CD4-positive, alpha-beta T cell (primary cell): ENCODE measurements around the gene CYP11A1. TPM values are rescaled to one million over a fixed set of nuclear protein-coding genes. Genes with fewer than 3 reads are reported as not detected.

Experiments used
- ATAC-seq: fragments of 200-7000 bp; cut with Tn5 transposase; one replicate; pipeline ENCODE4 v1.10.0; 2022; ENCODE audit warnings: mild to moderate bottlenecking; ENCODE audit not compliant: poor library complexity
- CTCF ChIA-PET: fragments of 350-600 bp; sonication (Branson Sonifier 250); formaldehyde crosslinking; loops from one replicate; lab custom pipeline; 2021; ENCODE audit warnings: antibody characterized with exemption, inconsistent platforms; lab: Charles Lee
- POLR2A ChIA-PET: fragments of 350-600 bp; sonication (Branson Sonifier 250); formaldehyde crosslinking; loops from one replicate; lab custom pipeline; 2021; ENCODE audit warnings: antibody characterized with exemption, inconsistent platforms; lab: Charles Lee
- DNase-seq, 14 experiments: peaks; one replicate each; pipeline ENCODE4 v3.0.0-alpha.2; 2013 to 2020; ENCODE audit warnings: mixed read lengths in 2 of 14
- H3K27ac ChIP-seq, 2 donors: one replicate each; pipeline versions ENCODE4 v1.5.1 to v1.7.0; 2013; ENCODE audit warnings: low read length in 2 of 2, low read depth in 1 of 2, mild to moderate bottlenecking in 1 of 2
- H3K27me3 ChIP-seq, 2 experiments: 1 replicate in 1 of 2; 2 replicates in 1 of 2; pipeline versions ENCODE4 v1.6.1 to v1.7.0; 2013; ENCODE audit warnings: low read length in 2 of 2, control low read depth in 1 of 2, mild to moderate bottlenecking in 1 of 2, moderate library complexity in 1 of 2; ENCODE audit not compliant: insufficient read depth in 2 of 2, control insufficient read depth in 1 of 2
- H3K36me3 ChIP-seq: one replicate; pipeline ENCODE4 v1.6.1; 2013; ENCODE audit warnings: low read length, control low read depth; ENCODE audit not compliant: insufficient read depth
- H3K4me1 ChIP-seq: one replicate; pipeline ENCODE4 v1.6.1; 2013; ENCODE audit warnings: low read length, control low read depth; ENCODE audit not compliant: insufficient read depth
- H3K4me3 ChIP-seq: one replicate; pipeline ENCODE4 v1.5.1; 2013; ENCODE audit warnings: mild to moderate bottlenecking, low read length, moderate library complexity
- H3K9me3 ChIP-seq, 2 experiments: 1 replicate in 1 of 2; 2 replicates in 1 of 2; pipeline versions ENCODE4 v1.6.1 to v1.7.0; 2013; ENCODE audit warnings: low read length in 2 of 2, mild to moderate bottlenecking in 2 of 2, control low read depth in 1 of 2, moderate library complexity in 1 of 2; ENCODE audit not compliant: control insufficient read depth in 1 of 2, insufficient read depth in 1 of 2
- H3K27ac Mint-ChIP-seq: one replicate; pipeline ENCODE4 v1.8.0; 2020; ENCODE audit warnings: mixed read lengths
- H3K27me3 Mint-ChIP-seq: one replicate; pipeline ENCODE4 v1.8.0; 2021; ENCODE audit warnings: mixed read lengths
- H3K36me3 Mint-ChIP-seq: one replicate; pipeline ENCODE4 v1.8.0; 2021; ENCODE audit warnings: low read depth, mixed read lengths
- H3K4me1 Mint-ChIP-seq: one replicate; pipeline ENCODE4 v1.8.0; 2021; ENCODE audit warnings: low read depth, mixed read lengths
- H3K4me3 Mint-ChIP-seq: one replicate; pipeline ENCODE4 v1.8.0; 2020; ENCODE audit warnings: mild to moderate bottlenecking, mixed read lengths
- H3K9me3 Mint-ChIP-seq: one replicate; pipeline ENCODE4 v1.8.0; 2020; ENCODE audit warnings: mixed read lengths
- CTCF ChIP-seq: fragments of 200-600 bp; IDR thresholded peaks from one replicate; pipeline ENCODE4 v1.8.0; 2022; ENCODE audit warnings: antibody characterized with exemption, mild to moderate bottlenecking
- intact Hi-C, 2 experiments: fragments of 100-400 bp; cut with DNase I in 1 of 2; cut with micrococcal nuclease in 1 of 2; formaldehyde crosslinking; loops; one replicate each; pipeline versions ENCODE4 v1.15.1 to v1.9.0; 2023 to 2025; cut with DNase I, micrococcal nuclease
- microRNA-seq: library from miRNA; unstranded; fragments of <30 nt; microRNA quantifications from one replicate; pipeline ENCODE4 v1.2.0, GENCODE V29; 2021; ENCODE audit warnings: borderline microRNAs expressed, borderline replicate concordance
- total RNA-seq, 174 experiments: library from RNA in 2 of 174; stranded (reverse) in 2 of 174; gene quantifications; one replicate each; pipeline ENCODE4 v1.2.3 and lab custom pipeline; 2021 to 2026

CYP11A1 gene
- total RNA-seq, 2 experiments from 2014 or later, result not detected

- Mint-ChIP-seq H3K4me1 (no peaks in the 10 kb centered on the region), H3K4me3 (no peak overlapping the region), H3K9me3 (no peaks in the 10 kb centered on the region), H3K27ac (no peak overlapping the region), H3K27me3 (peaks cover 64% of the 10 kb centered on the region), H3K36me3 (no peaks in the 10 kb centered on the region)
- POLR2A ChIA-PET, result no interaction called here
- CTCF ChIA-PET, result no interaction called here
- ATAC-seq, result no peak
- Histone ChIP-seq H3K4me1 (no peaks in the 10 kb centered on the region), H3K4me3 (no peak overlapping the region), H3K27me3 (peaks cover 12 to 24% of the 10 kb centered on the region in 2 experiments), H3K9me3 (peaks cover 0 to 19% of the 10 kb centered on the region in 2 experiments), H3K36me3 (no peaks in the 10 kb centered on the region), H3K27ac (no peak overlapping the region)
- TF ChIP-seq CTCF, result no peak
- intact Hi-C loops, result no loop called here
- DNase-seq, result no peak
Observed at GRCh38 chr15:74290645-74291044, 76.8 kb downstream of the CYP11A1 start.

DNA sequence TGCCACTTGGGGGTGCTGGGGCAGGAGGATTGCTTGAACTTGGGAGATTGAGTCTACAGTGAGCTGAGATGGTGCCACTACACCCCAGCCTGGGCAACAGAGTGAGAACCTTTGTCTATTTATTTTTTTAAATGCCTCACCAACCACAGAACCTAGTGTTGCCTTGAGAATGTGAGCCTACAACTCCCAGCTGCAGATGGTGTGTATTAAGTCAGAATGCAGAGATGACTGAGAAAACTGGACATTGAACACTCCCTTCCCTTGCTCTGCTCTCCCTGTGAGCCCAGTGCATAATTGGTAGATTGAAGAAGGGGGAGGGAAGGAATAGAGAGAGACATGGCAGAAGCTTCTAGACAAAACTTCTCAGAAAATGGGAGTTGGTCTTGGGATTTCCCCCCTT, 77.8 kb downstream of the CYP11A1 start:
- Mint-ChIP-seq H3K27me3 (peaks cover 57% of the 10 kb centered on the region), H3K9me3 (no peaks in the 10 kb centered on the region), H3K36me3 (no peaks in the 10 kb centered on the region), H3K27ac (no peak overlapping the region), H3K4me1 (no peaks in the 10 kb centered on the region), H3K4me3 (no peak overlapping the region)
- no peak for TF ChIP-seq CTCF
- Histone ChIP-seq H3K9me3 (peaks cover 0 to 22% of the 10 kb centered on the region in 2 experiments), H3K27ac (no peak overlapping the region), H3K27me3 (peaks cover 12 to 24% of the 10 kb centered on the region in 2 experiments), H3K4me3 (no peak overlapping the region), H3K36me3 (no peaks in the 10 kb centered on the region), H3K4me1 (no peaks in the 10 kb centered on the region)
- intact Hi-C loops, result no loop called here
- ATAC-seq, result no peak
- CTCF ChIA-PET, result no interaction called here
- no peak for DNase-seq
- POLR2A ChIA-PET, result no interaction called here

Small RNA genes within 50 kb of the gene (microRNA-seq; reads per million reads assigned to microRNA genes)
- not detected for gene MIR6881

Other genes with a start within 250 kb of the CYP11A1 start
- gene ISLR2, start 237.1 kb downstream of the CYP11A1 start, total RNA-seq, result not detected
- not detected for gene ISLR, start 193.9 kb downstream of the CYP11A1 start, total RNA-seq
- gene STRA6, start 164.9 kb downstream of the CYP11A1 start, total RNA-seq, result not detected
- not detected for gene CCDC33, start 131.3 kb downstream of the CYP11A1 start, total RNA-seq
- 1 to 10 TPM; 2.3 to 2.7 TPM for gene SEMA7A, start 66.3 kb upstream of the CYP11A1 start, total RNA-seq
- 10 to 100 TPM; 14.3 to 17.1 TPM for gene UBL7, start 93.5 kb upstream of the CYP11A1 start, total RNA-seq
- 10 to 100 TPM; 25.0 to 27.9 TPM for gene ARID3B, start 173.6 kb upstream of the CYP11A1 start, total RNA-seq
- 100 to 1,000 TPM; 275 to 293 TPM for gene CLK3, start 248.2 kb upstream of the CYP11A1 start, total RNA-seq